K562 (cell line): ENCODE measurements around the gene PCGF6. TPM values are rescaled to one million over a fixed set of nuclear protein-coding genes. Genes with fewer than 3 reads are reported as not detected.

Experiments
- ARID1B ChIP-seq: fragments of 450-650 bp; IDR thresholded peaks from 2 replicates; pipeline ENCODE4 v1.6.1; 2016; ENCODE audit warnings: antibody characterized with exemption, mild to moderate bottlenecking, inconsistent platforms
- BCOR ChIP-seq: fragments of 450-650 bp; IDR thresholded peaks from 2 replicates; pipeline ENCODE4 v1.6.1; 2016
- BHLHE40 ChIP-seq: IDR thresholded peaks from 2 replicates; pipeline ENCODE4 v1.6.1; 2011; ENCODE audit warnings: low read length, improper control_type of control experiment
- CBX1 ChIP-seq: sonication (generic); IDR thresholded peaks from 2 replicates; pipeline ENCODE4 v1.6.1; 2016; ENCODE audit warnings: antibody characterized with exemption, low read depth, mild to moderate bottlenecking
- CHD1 ChIP-seq: fragments of 200-600 bp; sonication (generic); IDR thresholded peaks from one replicate; pipeline ENCODE4 v1.6.1; 2012; ENCODE audit warnings: mild to moderate bottlenecking, moderate library complexity, low read length, inconsistent platforms
- IRF2 ChIP-seq: sonication (generic); formaldehyde crosslinking; IDR thresholded peaks from 2 replicates; pipeline ENCODE4 v1.8.1; 2022; ENCODE audit warnings: mild to moderate bottlenecking, missing genetic modification reagents
- KDM5B ChIP-seq: fragments of 200-600 bp; sonication (generic); IDR thresholded peaks from 2 replicates; pipeline ENCODE4 v1.6.1; 2012; ENCODE audit warnings: low read depth, mild to moderate bottlenecking, moderate library complexity, low read length, control low read depth, inconsistent platforms; ENCODE audit not compliant: insufficient replicate concordance
- MGA ChIP-seq: fragments of 450-650 bp; IDR thresholded peaks from 2 replicates; pipeline ENCODE4 v1.6.1; 2016; ENCODE audit warnings: mild to moderate bottlenecking, moderate library complexity
- NR1H2 ChIP-seq: sonication (generic); formaldehyde crosslinking; IDR thresholded peaks from 2 replicates; pipeline ENCODE4 v1.4.0; 2020; ENCODE audit warnings: mild to moderate bottlenecking, missing genetic modification reagents
- PTBP1 ChIP-seq: fragments of 200-400 bp; formaldehyde crosslinking; IDR thresholded peaks from 2 replicates; pipeline ENCODE4 v1.6.1; 2017; ENCODE audit warnings: low read depth, low read length
- RHOXF2B ChIP-seq: fragments of 250-450 bp; sonication (Bioruptor Pico); conservative IDR thresholded peaks from 2 replicates; pipeline ENCODE4 v1.5.1; 2021
- SAFB2 ChIP-seq: fragments of 200-400 bp; formaldehyde crosslinking; IDR thresholded peaks from 2 replicates; pipeline ENCODE4 v1.6.1; 2018; ENCODE audit warnings: borderline replicate concordance, low read length, low read depth, moderate library complexity; ENCODE audit not compliant: severe bottlenecking
- TCF7L2 ChIP-seq: fragments of 150-350 bp; IDR thresholded peaks from 2 replicates; pipeline ENCODE4 v1.6.1; 2016; ENCODE audit warnings: low read depth, mild to moderate bottlenecking, low read length, moderate library complexity
- polyA plus RNA-seq, 8 experiments: library from polyadenylated mRNA; depleted of rRNA in 4 of 8; stranded (reverse) in 5 of 8; unstranded in 3 of 8; fragments of >200 nt; fragmentation: Nextera tagmentation in 2 of 8; fragmentation: Illumina TruSeq in 1 of 8; extraction: Ambion mirVana in 2 of 8; extraction: Trizol in 1 of 8; gene quantifications; 2 replicates each; pipeline versions ENCODE4 v1.2.1 to v1.2.3, GENCODE V29; 2011 to 2014; ENCODE audit warnings: inconsistent platforms in 1 of 8, missing spikeins in 1 of 8
- total RNA-seq, 7 experiments: library from RNA; depleted of rRNA in 6 of 7; stranded (reverse); fragments of >200 nt in 6 of 7; fragmentation: Illumina TruSeq in 2 of 7; extraction: Trizol in 2 of 7; gene quantifications; 2 replicates each; pipeline versions ENCODE4 v1.2.1 to v1.2.3, GENCODE V29; 2011 to 2021; ENCODE audit warnings: low replicate concordance in 1 of 7
- TF ChIP-seq, protein P1 (sequence below): fragments of 250-450 bp; sonication (Bioruptor Pico); IDR thresholded peaks from 2 replicates; pipeline ENCODE4 v1.4.0; 2020; ENCODE audit warnings: mild to moderate bottlenecking, moderate library complexity

PCGF6 gene
- total and polyA plus RNA-seq, 9 of the 15 experiments (the other 6 are each of a cell fraction or from before 2014, with no cell fraction given), result 8.4 to 24.6 (median 20.6) TPM

GRCh38 chr10:103367782-103368518 lies 17.0 kb upstream of the PCGF6 start, which contains the start of gene TAF5 (continued):
- TF ChIP-seq KDM5B (peak; percentile 93), MGA (no peak), TCF7L2 (peak; percentile 46), CHD1 (peak; percentile 93), CBX1 (0 out of 2 replicates have a peak, but pooled peaks have one; percentile 21), IRF2 (CRISPR knock-in tag) (no peak), SAFB2 (no peak), PTBP1 (no peak), NR1H2 (CRISPR knock-in tag) (no peak), RHOXF2B (no peak), BCOR (no peak), ARID1B (no peak), BHLHE40 (0 out of 2 replicates have a peak, but pooled peaks have one; percentile 5)
- TF ChIP-seq, protein P1, sequence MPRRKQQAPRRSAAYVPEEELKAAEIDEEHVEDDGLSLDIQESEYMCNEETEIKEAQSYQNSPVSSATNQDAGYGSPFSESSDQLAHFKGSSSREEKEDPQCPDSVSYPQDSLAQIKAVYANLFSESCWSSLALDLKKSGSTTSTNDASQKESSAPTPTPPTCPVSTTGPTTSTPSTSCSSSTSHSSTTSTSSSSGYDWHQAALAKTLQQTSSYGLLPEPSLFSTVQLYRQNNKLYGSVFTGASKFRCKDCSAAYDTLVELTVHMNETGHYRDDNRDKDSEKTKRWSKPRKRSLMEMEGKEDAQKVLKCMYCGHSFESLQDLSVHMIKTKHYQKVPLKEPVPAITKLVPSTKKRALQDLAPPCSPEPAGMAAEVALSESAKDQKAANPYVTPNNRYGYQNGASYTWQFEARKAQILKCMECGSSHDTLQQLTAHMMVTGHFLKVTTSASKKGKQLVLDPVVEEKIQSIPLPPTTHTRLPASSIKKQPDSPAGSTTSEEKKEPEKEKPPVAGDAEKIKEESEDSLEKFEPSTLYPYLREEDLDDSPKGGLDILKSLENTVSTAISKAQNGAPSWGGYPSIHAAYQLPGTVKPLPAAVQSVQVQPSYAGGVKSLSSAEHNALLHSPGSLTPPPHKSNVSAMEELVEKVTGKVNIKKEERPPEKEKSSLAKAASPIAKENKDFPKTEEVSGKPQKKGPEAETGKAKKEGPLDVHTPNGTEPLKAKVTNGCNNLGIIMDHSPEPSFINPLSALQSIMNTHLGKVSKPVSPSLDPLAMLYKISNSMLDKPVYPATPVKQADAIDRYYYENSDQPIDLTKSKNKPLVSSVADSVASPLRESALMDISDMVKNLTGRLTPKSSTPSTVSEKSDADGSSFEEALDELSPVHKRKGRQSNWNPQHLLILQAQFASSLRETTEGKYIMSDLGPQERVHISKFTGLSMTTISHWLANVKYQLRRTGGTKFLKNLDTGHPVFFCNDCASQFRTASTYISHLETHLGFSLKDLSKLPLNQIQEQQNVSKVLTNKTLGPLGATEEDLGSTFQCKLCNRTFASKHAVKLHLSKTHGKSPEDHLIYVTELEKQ (CRISPR knock-in tag), result no peak
